K562 (cell line): Measurements from ENCODE around the gene TMEM135. TPM values are rescaled to one million over a fixed set of nuclear protein-coding genes. Genes with fewer than 3 reads are reported as not detected.
A peak's percentile ranks its signal among the peaks of the same experiment; 100 is the strongest.

Experiments used
- AFF1 ChIP-seq, 2 experiments: fragments of 450-650 bp; IDR thresholded peaks; 2 replicates each; pipeline ENCODE4 v1.6.1; 2018; ENCODE audit warnings: mild to moderate bottlenecking in 2 of 2, low read depth in 1 of 2; ENCODE audit not compliant: partially characterized antibody in 2 of 2
- CREB5 ChIP-seq: fragments of 250-450 bp; sonication (Bioruptor Pico); IDR thresholded peaks from 2 replicates; pipeline ENCODE4 v1.5.0; 2020; ENCODE audit warnings: mild to moderate bottlenecking
- E2F3 ChIP-seq: fragments of 250-450 bp; sonication (Bioruptor Pico); IDR thresholded peaks from 2 replicates; pipeline ENCODE4 v1.4.0; 2020; ENCODE audit warnings: mild to moderate bottlenecking
- ERF ChIP-seq: fragments of 450-650 bp; formaldehyde crosslinking; IDR thresholded peaks from 2 replicates; pipeline ENCODE4 v1.4.0; 2020; ENCODE audit warnings: mild to moderate bottlenecking, mixed read lengths
- HMGN3 ChIP-seq: IDR thresholded peaks from 2 replicates; pipeline ENCODE4 v1.6.1; 2011; ENCODE audit warnings: borderline replicate concordance, low read depth, mild to moderate bottlenecking, mixed read lengths, low read length; ENCODE audit not compliant: insufficient read length; ENCODE audit errors: extremely low read depth
- PHB2 ChIP-seq: fragments of 450-650 bp; IDR thresholded peaks from 2 replicates; pipeline ENCODE4 v1.6.1; 2017; ENCODE audit warnings: low read depth
- RFX7 ChIP-seq: fragments of 250-450 bp; sonication (Bioruptor Pico); IDR thresholded peaks from 2 replicates; pipeline ENCODE4 v1.5.1; 2021; ENCODE audit warnings: mild to moderate bottlenecking
- RHOXF2B ChIP-seq: fragments of 250-450 bp; sonication (Bioruptor Pico); conservative IDR thresholded peaks from 2 replicates; pipeline ENCODE4 v1.5.1; 2021
- SIN3B ChIP-seq: fragments of 450-650 bp; IDR thresholded peaks from 2 replicates; pipeline ENCODE4 v1.6.1; 2017; ENCODE audit warnings: low read depth, mild to moderate bottlenecking, moderate library complexity
- SIX5 ChIP-seq, 2 experiments: IDR thresholded peaks; 2 replicates each; pipeline ENCODE4 v1.6.1; 2011; ENCODE audit warnings: low read length in 2 of 2, borderline replicate concordance in 1 of 2, low read depth in 1 of 2, mild to moderate bottlenecking in 1 of 2, moderate library complexity in 1 of 2; ENCODE audit not compliant: insufficient read depth in 1 of 2
- TCF15 ChIP-seq: fragments of 250-450 bp; sonication (Bioruptor Pico); IDR thresholded peaks from 2 replicates; pipeline ENCODE4 v1.8.0; 2022; ENCODE audit warnings: moderate library complexity, mild to moderate bottlenecking, inconsistent platforms
- TFAM ChIP-seq: fragments of 250-450 bp; sonication (Bioruptor Pico); conservative IDR thresholded peaks from 2 replicates; pipeline ENCODE4 v1.5.0; 2021; ENCODE audit warnings: mild to moderate bottlenecking, moderate library complexity
- USF2 ChIP-seq: sonication (generic); formaldehyde crosslinking; IDR thresholded peaks from 2 replicates; pipeline ENCODE4 v1.5.0; 2020; ENCODE audit warnings: missing genetic modification reagents
- ZBTB1 ChIP-seq: sonication (generic); formaldehyde crosslinking; IDR thresholded peaks from 2 replicates; pipeline ENCODE4 v1.8.1; 2023; ENCODE audit warnings: missing genetic modification reagents, low read depth, mild to moderate bottlenecking, borderline replicate concordance
- ZFP36 ChIP-seq: fragments of 150-350 bp; IDR thresholded peaks from 2 replicates; pipeline ENCODE4 v1.6.1; 2018; ENCODE audit warnings: low read length, low read depth; ENCODE audit not compliant: partially characterized antibody
- ZNF12 ChIP-seq: sonication (generic); formaldehyde crosslinking; IDR thresholded peaks from 2 replicates; pipeline ENCODE4 v1.4.0; 2020; ENCODE audit warnings: mild to moderate bottlenecking, missing genetic modification reagents
- ZNF224 ChIP-seq: sonication (generic); formaldehyde crosslinking; IDR thresholded peaks from 2 replicates; pipeline ENCODE4 v1.8.0; 2022; ENCODE audit warnings: mild to moderate bottlenecking, missing genetic modification reagents
- ZNF384 ChIP-seq: IDR thresholded peaks from 2 replicates; pipeline ENCODE4 v1.6.1; 2012; ENCODE audit warnings: low read depth, low read length, improper control_type of control experiment
- ZNF644 ChIP-seq: fragments of 200-800 bp; sonication (Bioruptor generic); IDR thresholded peaks from 2 replicates; pipeline ENCODE4 v1.6.1; 2016; ENCODE audit warnings: low read depth, missing genetic modification characterization, missing compliant biosample characterization
- polyA plus RNA-seq, 8 experiments: library from polyadenylated mRNA; depleted of rRNA in 4 of 8; stranded (reverse) in 5 of 8; unstranded in 3 of 8; fragments of >200 nt; fragmentation: Nextera tagmentation in 2 of 8; fragmentation: Illumina TruSeq in 1 of 8; extraction: Ambion mirVana in 2 of 8; extraction: Trizol in 1 of 8; gene quantifications; 2 replicates each; pipeline versions ENCODE4 v1.2.1 to v1.2.3, GENCODE V29; 2011 to 2014; ENCODE audit warnings: inconsistent platforms in 1 of 8, missing spikeins in 1 of 8
- total RNA-seq, 7 experiments: library from RNA; depleted of rRNA in 6 of 7; stranded (reverse); fragments of >200 nt in 6 of 7; fragmentation: Illumina TruSeq in 2 of 7; extraction: Trizol in 2 of 7; gene quantifications; 2 replicates each; pipeline versions ENCODE4 v1.2.1 to v1.2.3, GENCODE V29; 2011 to 2021; ENCODE audit warnings: low replicate concordance in 1 of 7

TMEM135 gene
- total and polyA plus RNA-seq, 9 of the 15 experiments (the other 6 are each of a cell fraction or from before 2014, with no cell fraction given): 17.3 to 53.6 (median 24.9) TPM

GRCh38 chr11:87037450-87038234 lies at the start of gene TMEM135 (continued):
- TF ChIP-seq ERF (CRISPR knock-in tag) (peak; percentile 89; the same call in 1 of the 2 replicates), E2F3 (CRISPR knock-in tag) (0 out of 2 replicates have a peak, but pooled peaks have one; percentile 33), ZNF384 (0 out of 2 replicates have a peak, but pooled peaks have one; percentile 38), RHOXF2B (CRISPR knock-in tag) (no peak), SIX5 (IDR thresholded peaks at IDR 0.05; ENCODE audit: borderline replicate concordance in 1 of 2, insufficient read depth in 1 of 2, low read depth in 1 of 2, low read length in 2 of 2) (no peak), TFAM (CRISPR knock-in tag) (no peak), ZNF224 (CRISPR knock-in tag) (0 out of 2 replicates have a peak, but pooled peaks have one; percentile 29), PHB2 (no peak), USF2 (no peak; the same call in none of the 2 replicates), SIN3B (peak; percentile 11; the same call in 1 of the 2 replicates), AFF1 (IDR thresholded peaks at IDR 0.05; ENCODE audit: low read depth in 1 of 2, partially characterized antibody in 2 of 2) (peak; percentile 31 to 36), ZFP36 (peak; percentile 68), ZBTB1 (CRISPR knock-in tag) (no peak; the same call in 1 of the 2 replicates), ZNF12 (CRISPR knock-in tag) (no peak), CREB5 (CRISPR knock-in tag) (no peak), ZNF644 (tag) (no peak), HMGN3 (peak; percentile 95), TCF15 (CRISPR knock-in tag) (no peak), RFX7 (no peak)
